Measurements from ENCODE around the gene SNAI1. TPM values are rescaled to one million over a fixed set of nuclear protein-coding genes. Genes with fewer than 3 reads are reported as not detected.
"Not testable (repeated sequence)": the region's sequence is repeated elsewhere in the genome, so short reads cannot be mapped to it uniquely, and the experiment has no call there.

Gene SNAI1
- total RNA-seq, 1 donor from 2014 or later = 0.72 TPM

GRCh38 chr20:49985617-49986016 lies 2.8 kb downstream of the SNAI1 start:
- DNase-seq (ENCODE audit: low read depth) = peak; percentile 51

- no peak for DNase-seq (ENCODE audit: low read depth)
Measured at GRCh38 chr20:49986049-49986448, 3.3 kb downstream of the SNAI1 start.

GRCh38 chr20:49987015-49987867 lies 4.5 kb downstream of the SNAI1 start:
- no peak for DNase-seq (ENCODE audit: low read depth)

- peak; percentile 68 for DNase-seq (ENCODE audit: low read depth)
Measured at GRCh38 chr20:49987868-49988690, 5.3 kb downstream of the SNAI1 start.

GRCh38 chr20:49989234-49990065 lies 6.7 kb downstream of the SNAI1 start:
- DNase-seq (ENCODE audit: low read depth) = no peak

GRCh38 chr20:49990271-49990720 lies 7.5 kb downstream of the SNAI1 start:
- no peak for DNase-seq (ENCODE audit: low read depth)

- no peak for DNase-seq (ENCODE audit: low read depth)
Measured at GRCh38 chr20:49993301-49993751, 10.5 kb downstream of the SNAI1 start.

GRCh38 chr20:49995586-49995985 lies 12.8 kb downstream of the SNAI1 start:
- no peak for DNase-seq (ENCODE audit: low read depth)

- DNase-seq (ENCODE audit: low read depth) = not testable (repeated sequence)
Measured at GRCh38 chr20:49998478-49999188, 15.9 kb downstream of the SNAI1 start.

GRCh38 chr20:49999329-49999728 lies 16.5 kb downstream of the SNAI1 start:
- no peak for DNase-seq (ENCODE audit: low read depth)

GRCh38 chr20:50000548-50001222 lies 17.9 kb downstream of the SNAI1 start:
- DNase-seq (ENCODE audit: low read depth) = not testable (repeated sequence)

- DNase-seq (ENCODE audit: low read depth) = no peak
Measured at GRCh38 chr20:50001784-50002311, 19.1 kb downstream of the SNAI1 start.

- no peak for DNase-seq (ENCODE audit: low read depth)
Measured at GRCh38 chr20:50003253-50003656, 20.5 kb downstream of the SNAI1 start.

GRCh38 chr20:50004229-50004628 lies 21.4 kb downstream of the SNAI1 start:
- DNase-seq (ENCODE audit: low read depth) = no peak

GRCh38 chr20:50005471-50005981 lies 22.7 kb downstream of the SNAI1 start:
- no peak for DNase-seq (ENCODE audit: low read depth)

- DNase-seq (ENCODE audit: low read depth) = no peak
Measured at GRCh38 chr20:50007369-50007768, 24.6 kb downstream of the SNAI1 start.

GRCh38 chr20:50008007-50008406 lies 25.2 kb downstream of the SNAI1 start:
- DNase-seq (ENCODE audit: low read depth) = no peak

- no peak for DNase-seq (ENCODE audit: low read depth)
Measured at GRCh38 chr20:50009521-50010454, 27.0 kb downstream of the SNAI1 start.

Measured in myocyte (in vitro differentiated cells).